ENCODE measurements around the gene SLC51B. TPM values are rescaled to one million over a fixed set of nuclear protein-coding genes. Genes with fewer than 3 reads are reported as not detected.

SLC51B gene
- total RNA-seq, 2 experiments from 2014 or later: not detected

DNA sequence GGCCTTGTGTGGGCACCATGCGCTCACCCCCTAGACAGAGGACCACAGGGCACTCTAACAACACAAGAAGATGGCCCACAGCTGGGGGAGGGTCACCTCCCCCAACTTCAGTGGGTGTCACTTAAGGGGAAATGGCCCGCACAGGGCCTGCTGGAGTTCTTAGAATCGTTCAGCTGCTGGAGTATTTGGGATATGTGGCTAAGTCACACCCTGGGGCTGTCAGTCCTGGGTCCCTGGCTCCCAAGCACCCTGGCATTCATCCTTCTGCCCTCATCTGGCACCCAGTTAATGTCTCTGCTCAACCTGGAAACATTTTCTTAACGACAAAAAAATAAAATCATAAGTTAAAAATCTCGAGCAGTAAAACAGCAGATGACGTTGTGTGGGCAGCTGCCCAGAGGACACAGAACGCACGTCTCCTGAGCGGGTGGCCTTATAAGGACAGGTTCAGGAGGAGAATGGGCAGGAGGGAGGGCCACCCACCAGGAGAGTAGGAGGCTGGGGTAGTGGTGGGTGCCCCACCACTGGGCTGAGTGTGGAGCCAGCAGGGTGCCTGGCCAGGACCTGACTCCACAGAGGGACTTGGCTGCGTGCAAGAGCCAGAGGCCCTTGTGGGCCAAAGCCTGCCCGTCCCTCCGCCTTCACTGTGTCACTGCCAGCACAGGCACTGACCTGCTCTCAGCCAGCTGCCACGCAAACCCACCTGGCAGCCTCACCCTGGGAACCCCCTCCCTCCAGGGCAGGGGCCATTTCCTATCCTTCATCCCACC, 42.9 kb downstream of the SLC51B start:
- Histone ChIP-seq H3K27ac (ENCODE audit: low read depth, low read length, poor library complexity, severe bottlenecking) (no peak overlapping the region), H3K9me3 (ENCODE audit: low read length) (no peaks in the 10 kb centered on the region), H2AFZ (ENCODE audit: low read length) (no peak overlapping the region), H3K4me2 (ENCODE audit: low read length) (no peak overlapping the region), H3K36me3 (ENCODE audit: insufficient read depth, low read length) (no peaks in the 10 kb centered on the region), H4K20me1 (ENCODE audit: insufficient read depth, low read length) (no peaks in the 10 kb centered on the region), H3K9me2 (ENCODE audit: insufficient read depth, low read length) (no peaks in the 10 kb centered on the region), H3K4me1 (ENCODE audit: insufficient read depth, low read length, poor library complexity, severe bottlenecking) (no peaks in the 10 kb centered on the region), H3K4me3 (ENCODE audit: low read depth, low read length, poor library complexity, severe bottlenecking) (no peak overlapping the region), H3K79me2 (ENCODE audit: insufficient read depth, low read depth, low read length) (no peaks in the 10 kb centered on the region)
- intact Hi-C loops (cut with micrococcal nuclease; ENCODE audit: unreplicated experiment): loop anchor here (2.0 kb wide), 1 partner anchor 33 kb away; no protein-coding TSS in a partner anchor
- POLR2A ChIA-PET: no interaction called here
- CTCF ChIA-PET (ENCODE audit: unreplicated experiment): interaction anchor here (0.6 kb wide), 1 partner anchor 16 kb away, joined by 4 read pairs; no protein-coding TSS in a partner anchor
- no peak for TF ChIP-seq CTCF (conservative IDR thresholded peaks at IDR 0.05; ENCODE audit: low read length)
- TF ChIP-seq EZH2phosphoT487 (IDR thresholded peaks at IDR 0.05; ENCODE audit: borderline replicate concordance, low read depth, low read length): no peak
- no TSS peak for BruUV-seq (replicated peaks)
- no peak for DNase-seq (ENCODE audit: low spot score)

DNA sequence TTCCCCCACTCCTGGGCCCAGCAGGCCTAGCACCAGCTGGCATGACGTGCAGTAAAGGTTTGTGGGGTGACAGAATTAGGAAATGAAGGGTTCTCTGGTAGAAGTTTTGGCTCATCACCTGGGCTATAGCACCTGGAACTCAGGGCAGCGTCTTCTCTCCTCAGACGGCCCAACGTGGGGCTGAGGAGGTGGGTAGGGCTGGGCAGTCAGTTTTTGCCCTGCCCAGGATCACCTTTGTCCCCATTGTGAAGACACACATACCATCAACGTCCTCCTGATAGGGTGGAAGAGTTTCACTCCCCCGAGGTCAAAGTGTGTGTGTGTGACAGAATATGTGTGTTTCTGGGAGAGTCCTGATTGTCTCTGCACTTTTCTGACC, 43.4 kb downstream of the SLC51B start:
- Histone ChIP-seq H3K4me3 (ENCODE audit: low read depth, low read length, poor library complexity, severe bottlenecking) (no peak overlapping the region), H3K79me2 (ENCODE audit: insufficient read depth, low read depth, low read length) (no peaks in the 10 kb centered on the region), H4K20me1 (ENCODE audit: insufficient read depth, low read length) (no peaks in the 10 kb centered on the region), H3K9me2 (ENCODE audit: insufficient read depth, low read length) (no peaks in the 10 kb centered on the region), H3K9me3 (ENCODE audit: low read length) (no peaks in the 10 kb centered on the region), H3K36me3 (ENCODE audit: insufficient read depth, low read length) (no peaks in the 10 kb centered on the region), H3K4me2 (ENCODE audit: low read length) (no peak overlapping the region), H3K27ac (ENCODE audit: low read depth, low read length, poor library complexity, severe bottlenecking) (no peak overlapping the region), H2AFZ (ENCODE audit: low read length) (no peak overlapping the region), H3K4me1 (ENCODE audit: insufficient read depth, low read length, poor library complexity, severe bottlenecking) (no peaks in the 10 kb centered on the region)
- DNase-seq (ENCODE audit: low spot score): no peak
- TF ChIP-seq EZH2phosphoT487 (IDR thresholded peaks at IDR 0.05; ENCODE audit: borderline replicate concordance, low read depth, low read length) (no peak), CTCF (conservative IDR thresholded peaks at IDR 0.05; ENCODE audit: low read length) (no peak)
- intact Hi-C loops (cut with micrococcal nuclease; ENCODE audit: unreplicated experiment): no loop called here
- no TSS peak for BruUV-seq (replicated peaks)
- ChIA-PET POLR2A (no interaction called here), CTCF (ENCODE audit: unreplicated experiment) (no interaction called here)

DNA sequence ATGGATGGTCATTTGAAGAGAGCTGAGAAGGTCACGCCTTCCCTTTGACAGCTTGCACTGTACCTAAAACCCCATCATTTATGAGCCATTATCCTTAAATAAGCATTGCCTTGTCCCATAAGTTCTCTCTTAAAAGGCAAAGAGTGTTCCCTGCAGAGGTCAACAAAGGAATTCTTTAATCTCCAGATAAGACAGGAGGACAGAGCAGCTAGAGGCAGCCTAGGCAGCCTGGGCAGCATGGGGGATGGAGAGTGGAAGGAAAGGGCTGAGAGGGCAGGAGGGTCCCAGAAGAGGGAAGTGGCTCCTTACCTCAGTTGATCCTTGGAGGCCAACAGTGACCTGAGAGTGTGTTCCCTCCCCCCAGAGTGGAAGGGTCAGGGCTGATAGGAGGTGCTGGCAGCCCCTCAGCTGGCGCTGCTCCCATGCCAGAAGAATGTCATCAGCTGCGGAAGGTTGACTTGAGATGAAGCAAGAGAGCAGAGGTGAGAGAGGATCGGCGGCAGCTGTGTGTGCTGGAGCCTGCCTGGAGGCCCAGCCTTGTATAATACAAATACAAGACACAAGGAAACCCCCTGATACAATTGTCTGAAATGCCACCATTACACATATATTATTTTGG, 44.1 kb downstream of the SLC51B start:
- no peaks in the 10 kb centered on the region for H3K4me1 ChIP-seq (ENCODE audit: insufficient read depth, low read length, poor library complexity, severe bottlenecking)
- H3K4me3 ChIP-seq (ENCODE audit: low read depth, low read length, poor library complexity, severe bottlenecking): no peak overlapping the region
- H3K79me2 ChIP-seq (ENCODE audit: insufficient read depth, low read depth, low read length): no peaks in the 10 kb centered on the region
- H3K9me3 ChIP-seq (ENCODE audit: low read length): no peaks in the 10 kb centered on the region
- H4K20me1 ChIP-seq (ENCODE audit: insufficient read depth, low read length): no peaks in the 10 kb centered on the region
- no peak overlapping the region for H3K27ac ChIP-seq (ENCODE audit: low read depth, low read length, poor library complexity, severe bottlenecking)
- no peak overlapping the region for H2AFZ ChIP-seq (ENCODE audit: low read length)
- no peaks in the 10 kb centered on the region for H3K36me3 ChIP-seq (ENCODE audit: insufficient read depth, low read length)
- no TSS peak for BruUV-seq (replicated peaks)
- TF ChIP-seq CTCF (conservative IDR thresholded peaks at IDR 0.05; ENCODE audit: low read length): no peak
- TF ChIP-seq EZH2phosphoT487 (IDR thresholded peaks at IDR 0.05; ENCODE audit: borderline replicate concordance, low read depth, low read length): no peak
- POLR2A ChIA-PET: no interaction called here
- H3K4me2 ChIP-seq (ENCODE audit: low read length): no peak overlapping the region
- CTCF ChIA-PET (ENCODE audit: unreplicated experiment): interaction anchor here (0.6 kb wide), 1 partner anchor 331 kb away, joined by 15 read pairs; no protein-coding TSS in a partner anchor
- intact Hi-C loops (cut with micrococcal nuclease; ENCODE audit: unreplicated experiment): no loop called here
- no peaks in the 10 kb centered on the region for H3K9me2 ChIP-seq (ENCODE audit: insufficient read depth, low read length)
- DNase-seq (ENCODE audit: low spot score): no peak

Data from OCI-LY7 (cell line).